NCI-H345 (cell line): ENCODE data around the gene CALD1.
A peak's percentile ranks its signal among the peaks of the same experiment; 100 is the strongest.

Experiments
- DNase-seq: peaks from one replicate; lab custom pipeline; 2025; lab: John Stamatoyannopoulos, UW

The CALD1 gene

GRCh38 chr7:134927723-134928122 lies 148.3 kb downstream of the CALD1 start:
- DNase-seq: no peak

- no peak for DNase-seq
These were observed 149.1 kb downstream of the CALD1 start for GRCh38 chr7:134928554-134928953.

GRCh38 chr7:134931487-134931886 lies 152.1 kb downstream of the CALD1 start:
- no peak for DNase-seq

- DNase-seq: no peak
These were observed 153.4 kb downstream of the CALD1 start for GRCh38 chr7:134932707-134933370.

GRCh38 chr7:134933460-134934068 lies 154.1 kb downstream of the CALD1 start:
- DNase-seq: no peak

GRCh38 chr7:134935701-134936100 lies 156.3 kb downstream of the CALD1 start:
- DNase-seq: no peak

GRCh38 chr7:134936893-134937510 lies 157.6 kb downstream of the CALD1 start:
- DNase-seq: no peak

- DNase-seq: no peak
These were observed 158.7 kb downstream of the CALD1 start for GRCh38 chr7:134938141-134938540.

GRCh38 chr7:134939136-134939535 lies 159.7 kb downstream of the CALD1 start:
- DNase-seq: no peak

- DNase-seq: no peak
These were observed 161.3 kb downstream of the CALD1 start for GRCh38 chr7:134940729-134941128.

- no peak for DNase-seq
These were observed 161.9 kb downstream of the CALD1 start for GRCh38 chr7:134941185-134941900.

- no peak for DNase-seq
These were observed 162.5 kb downstream of the CALD1 start for GRCh38 chr7:134941952-134942351.

GRCh38 chr7:134942690-134943466 lies 163.4 kb downstream of the CALD1 start:
- no peak for DNase-seq

- DNase-seq: peak; percentile 9
These were observed 164.5 kb downstream of the CALD1 start for GRCh38 chr7:134943785-134944400.

GRCh38 chr7:134945691-134946090 lies 166.3 kb downstream of the CALD1 start:
- DNase-seq: no peak

GRCh38 chr7:134946260-134946659 lies 166.8 kb downstream of the CALD1 start:
- DNase-seq: no peak

- DNase-seq: no peak
These were observed 167.9 kb downstream of the CALD1 start for GRCh38 chr7:134947329-134947728.

GRCh38 chr7:134947831-134948230 lies 168.4 kb downstream of the CALD1 start:
- DNase-seq: no peak

GRCh38 chr7:134948246-134948645 lies 168.8 kb downstream of the CALD1 start:
- DNase-seq: no peak

- no peak for DNase-seq
These were observed 169.3 kb downstream of the CALD1 start for GRCh38 chr7:134948736-134949135.

GRCh38 chr7:134949171-134949570 lies 169.7 kb downstream of the CALD1 start:
- DNase-seq: no peak
